DMS 273 treated with DMSO at 0.1 percent for 48 hours (cell line): ENCODE measurements around the gene INPP5B.
"Not testable (repeated sequence)": the region's sequence is repeated elsewhere in the genome, so short reads cannot be mapped to it uniquely, and the experiment has no call there.

ENCODE experiments used
- DNase-seq: peaks from one replicate; lab custom pipeline; 2025; lab: John Stamatoyannopoulos, UW

Gene INPP5B

DNA sequence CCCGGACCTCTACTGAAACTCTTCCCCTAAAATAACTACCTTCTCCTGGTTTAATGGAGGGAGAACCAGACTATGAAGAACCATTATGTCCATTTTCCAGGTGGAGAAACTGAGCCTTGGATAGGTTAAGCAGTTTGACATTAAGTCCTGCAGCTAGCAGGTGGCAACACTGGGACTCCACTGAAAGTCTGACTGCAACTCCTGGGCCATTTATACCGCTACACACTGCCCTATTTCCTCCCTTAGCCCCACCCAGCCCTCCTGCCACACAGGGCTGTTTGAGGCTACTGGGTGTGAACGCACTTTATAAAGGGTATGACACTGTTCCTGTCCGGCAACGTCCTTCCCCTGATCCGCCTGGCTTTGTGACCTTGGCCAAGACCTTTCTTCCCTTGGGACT, 511 bp upstream of the INPP5B start:
- no peak for DNase-seq

DNA sequence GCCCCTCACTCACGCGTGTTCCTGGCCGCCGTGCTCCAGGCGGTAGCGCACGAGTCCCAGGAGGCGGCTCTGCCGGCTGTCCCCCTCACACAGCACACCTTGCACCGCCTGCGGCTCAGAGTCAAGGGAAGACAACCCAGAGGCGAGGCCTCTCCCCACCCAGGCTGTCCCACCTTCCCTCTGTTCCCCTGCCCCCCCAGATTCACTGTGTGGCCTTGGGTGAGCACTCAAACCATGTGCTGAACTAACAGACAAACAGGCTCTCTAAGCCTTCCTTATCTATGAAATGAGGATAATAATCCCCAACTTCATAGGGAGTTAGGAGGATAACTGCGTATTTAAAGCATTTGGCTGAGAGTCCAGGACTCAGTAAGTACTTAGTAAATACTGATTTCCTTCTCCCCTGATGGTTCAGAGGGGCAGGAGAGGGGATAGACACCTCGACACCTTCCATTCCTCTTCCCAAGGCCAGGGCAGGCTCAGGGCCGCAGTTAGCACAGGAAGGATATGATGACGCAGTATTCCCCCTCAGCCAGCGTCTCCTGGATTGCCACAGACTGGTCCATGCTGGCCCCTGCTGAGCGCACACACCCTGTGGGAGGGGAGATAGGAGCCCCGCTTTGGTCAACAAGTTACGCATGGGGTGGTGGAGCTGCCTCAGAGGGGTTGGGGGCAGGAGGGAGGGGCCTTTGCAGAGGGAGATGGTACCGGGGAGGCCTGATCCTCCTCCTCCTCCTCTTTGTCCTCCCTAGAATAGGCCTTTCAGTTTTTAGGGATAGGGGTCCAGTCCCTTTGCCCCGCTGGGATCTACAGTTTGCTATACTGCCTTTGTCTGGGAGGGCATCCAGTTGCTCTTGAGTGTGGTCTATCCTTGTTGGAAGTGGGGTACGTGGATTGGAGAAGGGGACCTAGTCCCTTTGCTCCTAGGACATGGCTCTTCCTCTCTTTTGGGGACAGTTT, 830 bp downstream of the INPP5B start:
- DNase-seq = no peak

DNA sequence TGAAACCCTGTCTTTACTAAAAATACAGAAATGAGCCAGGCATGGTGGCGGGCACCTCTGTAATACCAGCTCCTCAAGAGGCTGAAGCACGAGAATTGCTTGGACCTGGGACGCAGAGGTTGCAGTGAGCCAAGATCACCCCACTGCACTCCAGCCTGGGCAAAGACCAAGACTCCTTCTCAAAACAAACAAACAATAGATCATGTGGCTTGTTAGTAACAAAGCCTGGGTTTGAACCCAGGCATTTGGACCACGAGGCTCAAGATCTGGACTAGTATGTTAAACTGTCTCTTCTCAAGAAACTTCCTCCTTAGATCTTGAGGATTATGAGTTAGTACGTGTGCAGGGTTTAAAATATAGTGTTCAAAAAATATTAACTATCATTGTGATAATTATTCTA, 1.6 kb downstream of the INPP5B start:
- no peak for DNase-seq

DNA sequence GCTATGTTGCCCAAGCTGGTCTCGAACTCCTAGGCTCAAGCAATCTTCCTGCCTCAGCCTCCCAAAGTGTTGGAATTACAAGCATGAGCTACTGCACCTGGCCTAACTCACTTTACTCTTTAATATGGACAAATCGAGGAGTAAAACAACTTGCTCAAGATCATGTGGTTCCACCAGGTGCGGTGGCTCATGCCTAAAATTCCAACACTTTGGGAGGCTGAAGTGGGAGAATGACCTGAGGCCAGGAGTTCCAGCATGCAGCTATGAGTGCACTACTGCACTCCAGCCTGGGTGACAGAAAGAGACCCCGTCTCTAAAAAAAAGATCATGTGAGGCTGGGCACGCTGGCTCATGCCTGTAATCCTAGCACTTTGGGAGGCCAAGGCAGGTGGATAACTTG, 2.0 kb downstream of the INPP5B start:
- DNase-seq = no peak

DNA sequence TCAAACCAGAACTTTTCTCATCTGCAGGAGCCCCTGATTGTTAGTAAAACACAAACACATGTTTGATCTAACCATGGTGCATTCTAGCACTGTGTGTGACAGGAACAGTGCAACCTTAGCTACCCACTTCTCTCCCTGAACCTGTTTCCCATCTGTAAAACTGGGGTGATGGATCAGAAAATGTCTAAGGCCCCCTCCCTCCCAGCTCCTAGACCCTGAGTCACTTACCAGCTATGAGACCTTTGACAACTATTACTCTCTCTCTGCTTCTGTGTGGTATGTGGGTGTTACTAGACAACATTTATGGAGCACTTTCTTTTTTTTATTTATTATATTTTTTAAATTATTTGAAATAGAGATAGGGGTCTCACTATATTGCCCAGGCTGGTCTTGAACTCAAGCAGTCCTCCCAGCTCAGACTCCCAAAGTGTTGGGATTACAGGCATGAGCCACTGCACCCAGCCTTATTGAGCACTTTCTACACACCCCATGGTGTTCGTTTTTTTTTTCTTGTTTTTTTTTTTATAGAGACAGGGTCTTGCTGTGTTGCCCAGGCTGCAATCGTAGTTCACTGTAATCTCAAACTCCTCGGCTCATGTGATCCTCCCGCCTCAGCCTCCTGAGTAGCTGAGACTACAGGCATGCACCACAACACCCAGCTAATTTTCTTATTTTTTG, 2.6 kb downstream of the INPP5B start:
- no peak for DNase-seq

DNA sequence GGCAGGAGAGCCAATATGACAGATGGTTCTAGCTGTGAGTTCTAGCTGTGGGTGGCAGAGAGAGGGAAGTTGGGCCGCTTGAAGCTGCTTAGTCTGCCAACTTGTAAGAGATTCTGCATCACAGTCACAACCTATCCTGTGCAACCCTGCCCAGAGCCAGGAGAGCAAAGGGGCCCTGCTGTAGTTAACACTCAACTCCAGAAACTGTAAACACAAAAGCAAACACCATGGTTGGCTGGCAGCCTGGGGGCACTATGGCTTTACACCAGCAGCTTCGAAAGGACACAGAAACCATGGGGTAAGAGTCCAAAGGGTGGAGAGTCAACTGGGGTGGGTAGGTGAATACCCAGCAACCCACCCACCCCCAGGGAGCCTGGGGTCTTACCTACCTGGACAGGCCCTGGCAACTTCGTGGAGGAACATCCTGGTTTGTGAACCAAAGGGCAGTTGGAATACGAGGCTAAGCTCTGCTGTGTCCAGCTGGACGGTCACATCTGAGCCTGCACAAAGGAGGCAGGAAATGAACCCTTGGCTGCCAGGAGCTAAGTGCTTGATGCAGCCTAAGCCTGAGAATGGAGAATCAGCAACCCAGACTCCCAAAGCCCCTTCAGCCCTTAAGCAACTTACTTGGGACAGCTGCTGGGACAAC, 6.4 kb downstream of the INPP5B start:
- DNase-seq = peak; percentile 74

DNA sequence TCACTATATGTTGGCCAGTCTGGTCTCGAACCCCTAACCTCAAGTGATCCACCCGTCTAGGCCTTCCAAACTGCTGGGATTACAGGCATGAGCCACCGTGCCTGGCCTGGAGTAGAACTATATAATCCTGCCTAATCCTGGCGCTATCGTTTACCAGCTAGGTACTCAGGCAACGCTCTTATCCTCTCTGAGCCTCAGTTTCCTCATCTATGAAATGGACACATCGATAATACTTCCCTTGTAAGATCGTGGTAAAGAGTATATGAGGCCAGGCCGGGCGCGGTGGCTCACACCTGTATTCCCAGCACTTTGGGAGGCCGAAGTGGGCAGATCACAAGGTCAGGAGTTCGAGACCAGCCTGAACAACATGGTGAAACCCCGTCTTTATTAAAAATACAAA, 10.1 kb downstream of the INPP5B start:
- not testable (repeated sequence) for DNase-seq

DNA sequence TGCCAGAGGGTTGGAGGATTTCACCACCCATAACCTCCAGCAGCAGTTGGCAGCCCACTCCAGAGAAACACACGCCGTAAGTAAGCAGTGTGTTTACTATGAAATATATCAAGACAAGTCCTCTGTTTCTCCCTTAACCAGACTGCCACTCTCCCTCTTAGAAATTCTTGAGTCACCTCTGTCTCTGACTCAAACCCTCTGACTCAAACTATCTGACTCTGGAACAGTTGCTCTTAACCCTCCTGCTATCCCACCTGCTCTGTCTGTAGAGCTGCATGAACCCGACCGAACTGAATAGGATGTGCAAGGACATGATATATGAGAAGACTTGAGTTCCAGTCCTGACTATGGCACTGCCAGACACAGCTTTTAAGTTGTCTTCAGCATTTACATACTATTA, 14.1 kb downstream of the INPP5B start:
- no peak for DNase-seq

DNA sequence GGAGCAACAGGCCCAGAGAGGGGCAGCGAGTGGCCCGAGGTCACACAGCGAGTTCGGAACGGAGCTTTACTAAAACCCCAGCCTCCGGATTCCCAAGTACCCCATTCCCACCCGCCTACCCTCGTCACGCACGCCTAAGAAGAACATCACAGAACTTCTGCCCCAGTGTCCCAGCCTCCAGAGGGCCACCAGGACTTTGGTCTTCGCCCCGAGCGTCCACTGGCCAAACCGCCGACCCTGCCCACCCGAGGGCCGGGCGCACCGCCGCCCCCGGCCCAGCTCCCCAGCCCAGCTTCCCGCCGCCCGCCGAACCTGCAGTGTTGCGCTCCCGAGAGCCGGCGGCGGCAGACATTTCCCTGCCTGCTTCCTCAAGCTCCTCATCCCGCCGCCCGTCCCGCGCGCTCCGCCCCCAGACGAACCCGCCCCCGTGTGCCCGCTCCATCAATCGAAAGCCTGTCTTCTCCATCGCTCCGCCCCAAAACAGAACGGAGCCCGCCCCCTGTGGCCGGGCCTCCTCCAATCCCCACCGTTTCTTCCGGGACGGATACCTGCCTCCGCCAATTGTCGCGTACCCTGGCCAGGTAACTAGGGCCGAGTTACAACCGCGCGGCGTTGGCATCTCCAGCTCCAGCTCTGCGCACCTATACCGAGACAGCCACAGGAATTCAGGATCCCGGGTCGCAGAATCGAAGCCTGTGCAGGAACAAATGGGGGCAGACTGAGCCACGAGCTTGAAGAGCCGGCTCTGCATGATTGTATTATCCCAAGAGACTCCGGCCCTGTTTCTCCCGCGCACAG, 15.3 kb downstream of the INPP5B start:
- peak; percentile 93 for DNase-seq

DNA sequence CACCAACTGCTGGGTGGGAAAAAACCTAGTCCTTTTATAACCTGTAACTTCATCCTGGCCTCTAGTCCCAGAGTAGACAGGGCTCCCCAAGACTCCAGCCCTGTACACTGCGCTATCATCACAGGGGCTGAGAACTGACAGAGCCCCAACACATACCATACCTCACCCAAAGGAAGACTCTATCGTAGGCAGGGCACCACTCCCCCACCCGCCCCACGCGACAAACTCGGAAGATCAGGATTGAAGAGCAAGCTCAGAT, 15.8 kb downstream of the INPP5B start:
- no peak for DNase-seq

DNA sequence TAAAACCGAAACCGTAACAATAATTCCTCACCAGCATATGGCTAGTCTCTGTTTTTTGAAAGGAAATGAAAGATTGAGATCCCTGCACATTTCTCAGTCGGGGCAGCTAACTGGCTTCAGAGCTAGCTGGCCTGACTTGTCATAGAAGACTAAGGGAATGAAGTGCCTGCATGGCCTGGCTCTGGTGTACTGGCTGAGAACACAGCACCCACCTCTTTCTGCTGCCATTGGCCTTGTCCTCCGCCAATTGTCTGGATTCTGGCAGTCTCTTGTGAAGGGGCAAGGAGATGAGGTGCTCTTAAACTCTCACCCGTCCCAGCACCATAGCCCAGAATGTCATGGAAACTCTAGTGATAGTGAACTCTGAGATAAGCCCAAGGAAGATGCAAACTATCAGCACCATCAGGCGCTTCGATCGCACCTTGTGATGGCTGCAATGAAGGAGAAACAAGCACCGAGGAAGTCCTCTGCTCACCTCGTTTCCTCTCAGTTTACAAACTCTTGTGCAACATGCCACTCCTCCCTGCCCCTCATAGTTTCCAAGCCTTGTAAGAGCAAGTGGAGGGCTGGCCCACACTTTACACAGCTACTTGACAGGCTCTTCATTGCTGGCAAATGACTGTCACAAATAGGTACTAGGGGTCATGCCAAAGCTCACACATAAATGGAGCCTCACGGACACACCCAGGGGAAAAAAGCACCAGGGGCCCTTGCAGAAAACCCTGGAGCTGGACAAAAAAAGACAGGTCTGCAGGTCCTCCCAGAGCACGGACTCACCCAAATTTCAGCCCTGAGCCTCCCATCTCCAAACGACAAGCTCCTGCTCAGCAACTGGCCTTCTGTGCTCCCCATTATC, 16.4 kb downstream of the INPP5B start:
- DNase-seq = no peak

DNA sequence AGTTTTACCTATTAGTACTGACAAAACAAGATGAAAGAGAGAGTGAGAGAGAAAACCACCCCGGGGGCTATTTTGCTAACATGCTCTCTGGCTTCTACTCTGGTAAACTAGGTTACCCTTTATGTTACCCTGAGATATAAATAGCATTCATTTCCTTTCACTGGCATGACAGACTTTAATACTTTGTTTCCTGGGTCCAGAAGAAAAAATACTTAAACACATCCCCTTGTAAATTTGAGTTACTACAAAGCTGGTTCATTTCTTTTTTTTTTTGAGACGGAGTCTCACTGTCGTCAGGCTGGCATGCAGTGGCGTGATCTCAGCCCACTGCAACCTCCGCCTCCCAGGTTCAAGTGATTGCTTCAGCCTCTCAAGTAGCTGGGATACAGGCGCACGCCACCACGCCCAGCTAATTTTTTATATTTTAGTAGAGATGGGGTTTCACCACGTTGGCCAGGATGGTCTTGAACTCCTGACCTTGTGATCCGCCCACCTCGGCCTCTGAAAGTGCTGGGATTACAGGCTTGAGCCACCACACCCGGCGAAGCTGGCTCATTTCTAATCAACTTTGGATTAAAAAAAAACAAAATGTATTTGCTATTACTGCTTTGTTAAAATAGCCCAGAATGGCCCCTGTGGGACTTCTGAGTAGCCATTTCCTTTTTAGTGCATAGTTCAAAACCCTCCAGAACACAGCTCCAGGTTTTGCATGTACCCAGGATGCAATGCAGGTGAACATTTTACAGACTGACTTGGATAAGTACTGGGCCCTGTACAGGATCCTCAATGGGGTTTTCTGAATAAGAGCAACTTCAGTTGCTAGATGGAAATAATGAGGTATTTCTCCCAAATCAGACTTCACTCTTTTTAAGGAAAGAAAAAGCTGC, 20.6 kb downstream of the INPP5B start:
- DNase-seq = no peak

DNA sequence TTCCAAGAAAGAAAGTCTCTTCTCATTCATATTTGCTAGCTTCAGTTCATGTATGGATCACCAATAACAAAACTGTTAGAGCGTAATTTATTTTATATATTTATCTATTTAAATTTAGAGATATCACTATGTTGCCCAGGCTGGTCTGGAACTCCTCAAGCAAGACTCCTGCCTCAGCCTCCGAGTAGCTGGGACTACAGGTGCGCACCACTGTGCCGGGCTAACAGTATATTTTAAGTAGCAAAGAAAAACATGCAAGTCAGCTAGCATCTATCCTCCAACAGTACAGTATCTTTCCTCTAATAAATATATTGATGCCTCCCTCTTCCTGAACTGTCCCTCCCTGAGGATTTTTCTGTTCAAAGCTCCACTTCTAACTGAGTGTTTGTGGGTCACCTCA, 21.5 kb downstream of the INPP5B start:
- no peak for DNase-seq

DNA sequence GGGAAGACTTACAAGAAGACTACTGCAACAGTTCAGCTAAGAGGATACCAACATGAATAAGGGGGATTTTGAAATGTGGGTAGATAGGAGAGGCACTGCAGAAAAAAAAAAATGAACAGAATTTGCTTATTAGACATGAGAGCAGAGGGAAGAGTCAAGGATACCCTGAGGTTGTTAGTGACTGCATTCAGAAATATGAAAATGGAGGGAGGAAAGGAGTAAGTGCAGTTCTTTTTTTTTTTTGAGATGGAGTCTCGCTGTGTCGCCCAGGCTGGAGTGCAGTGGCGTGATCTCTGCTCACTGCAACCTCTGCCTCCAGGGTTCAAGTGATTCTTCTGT, 23.3 kb downstream of the INPP5B start:
- no peak for DNase-seq

DNA sequence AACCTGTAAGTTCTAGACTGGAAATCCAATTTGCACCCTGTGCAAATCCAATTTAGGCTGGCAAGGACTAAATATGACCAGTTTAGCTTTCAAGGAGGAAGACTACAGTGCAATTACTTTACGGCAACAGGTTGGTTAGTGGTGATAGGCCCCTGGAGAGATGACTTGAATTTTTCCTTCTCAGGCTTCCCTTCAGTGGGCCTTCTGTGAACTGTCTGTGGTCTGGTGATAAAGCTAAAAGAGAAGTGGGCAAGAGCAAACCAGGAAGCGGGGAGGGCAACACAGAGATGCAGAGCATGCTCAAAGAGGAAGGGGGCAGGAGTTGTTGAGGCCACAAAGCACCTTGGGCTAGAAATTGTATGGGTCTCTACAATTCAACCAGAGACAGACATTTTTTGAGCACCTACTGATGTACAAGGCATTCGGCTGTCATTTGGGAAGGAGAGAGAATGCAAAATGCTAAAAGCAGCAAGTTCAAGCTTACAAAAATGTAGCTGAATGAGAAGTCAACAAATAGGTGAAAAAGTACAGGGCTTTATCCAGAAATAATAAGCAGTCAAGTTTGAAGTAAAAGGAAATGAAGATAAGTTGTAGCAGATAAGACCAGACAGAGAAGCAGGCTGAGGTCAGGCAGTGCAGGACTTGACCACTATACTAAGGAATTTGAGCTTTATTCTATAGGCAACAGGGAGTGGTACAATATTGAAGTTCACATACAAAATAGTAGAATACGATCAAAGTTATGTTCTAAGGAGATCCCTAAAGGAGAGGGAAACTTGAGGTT, 23.9 kb downstream of the INPP5B start:
- no peak for DNase-seq

DNA sequence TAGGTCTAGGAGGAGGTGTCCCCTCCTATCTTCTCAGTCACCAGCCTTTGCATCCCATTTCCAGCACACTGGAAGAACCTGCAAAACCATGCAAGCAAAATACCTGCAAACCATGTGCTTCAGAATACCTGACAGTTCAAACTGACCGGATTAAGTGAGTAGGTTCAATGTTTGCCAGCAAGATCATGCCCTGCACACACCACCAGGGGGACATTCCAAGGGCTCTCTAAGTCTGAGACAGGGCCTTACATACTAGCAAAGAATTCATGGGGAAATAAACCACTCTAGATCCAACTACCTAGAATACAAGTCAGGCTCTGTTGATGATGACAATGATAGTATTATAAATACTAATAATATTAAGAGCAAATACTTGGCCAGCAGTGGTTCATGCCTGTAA, 27.6 kb downstream of the INPP5B start:
- no peak for DNase-seq

DNA sequence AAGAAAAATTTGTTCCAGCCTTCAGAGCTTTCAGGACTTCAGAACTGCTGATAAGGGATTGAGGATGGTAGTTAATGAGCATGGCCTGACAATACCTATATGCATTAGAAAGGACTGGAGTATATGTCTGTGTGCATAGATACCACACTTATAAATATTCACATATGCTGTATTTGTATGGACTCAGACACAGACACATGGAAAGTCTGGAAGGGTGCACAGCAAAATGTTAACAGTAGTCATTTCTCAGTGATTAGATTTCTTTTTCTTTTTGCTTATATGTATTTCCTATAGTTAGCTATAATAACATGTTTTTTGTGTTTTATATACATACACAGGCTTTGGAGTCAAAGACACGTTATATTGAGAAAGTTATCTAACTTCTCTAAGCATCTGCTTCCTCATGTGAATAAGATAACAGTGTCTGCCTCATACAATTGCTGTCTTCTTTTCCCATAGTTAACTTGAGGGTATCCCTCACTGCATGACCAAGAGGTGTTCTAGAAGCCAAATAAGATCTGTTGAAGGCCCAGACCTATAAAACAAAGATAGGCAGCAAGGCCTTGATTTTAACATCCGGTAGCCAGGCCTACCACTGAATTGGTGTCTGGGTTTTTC, 31.3 kb downstream of the INPP5B start:
- DNase-seq = no peak

DNA sequence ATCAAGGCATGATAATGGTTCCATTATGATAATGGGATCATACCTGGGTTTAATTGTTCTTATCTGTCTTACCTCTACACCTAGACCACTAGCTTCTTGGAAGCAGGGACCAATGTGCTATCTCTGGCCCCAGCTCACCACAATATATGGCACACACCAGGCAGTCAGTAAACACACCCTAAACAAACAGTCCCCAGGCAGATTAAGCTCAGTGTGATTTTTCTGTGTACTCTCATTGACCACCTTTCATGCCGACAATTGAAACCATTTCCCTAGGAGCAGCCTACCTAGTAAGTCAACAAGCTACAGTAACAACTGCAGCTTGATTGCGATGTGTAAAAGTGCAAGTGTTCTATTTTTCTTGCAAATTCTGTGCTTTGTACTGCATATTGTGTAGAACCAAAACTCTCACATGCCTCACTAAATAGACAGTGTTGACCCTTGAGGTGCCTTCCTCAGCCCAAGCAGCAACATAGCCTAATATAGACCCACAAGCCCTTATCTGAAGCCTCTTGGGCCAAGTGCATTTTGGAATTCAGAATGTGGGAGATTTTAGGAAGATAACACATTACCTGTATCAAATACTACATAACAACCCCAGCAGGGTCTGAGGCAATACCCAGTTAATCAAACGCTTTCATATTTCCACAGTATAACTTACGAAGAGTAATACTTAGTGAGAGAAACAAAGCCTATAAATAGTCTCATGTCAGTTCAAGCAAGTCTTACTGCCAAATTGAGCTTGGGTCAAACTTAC, 32.0 kb downstream of the INPP5B start:
- no peak for DNase-seq

DNA sequence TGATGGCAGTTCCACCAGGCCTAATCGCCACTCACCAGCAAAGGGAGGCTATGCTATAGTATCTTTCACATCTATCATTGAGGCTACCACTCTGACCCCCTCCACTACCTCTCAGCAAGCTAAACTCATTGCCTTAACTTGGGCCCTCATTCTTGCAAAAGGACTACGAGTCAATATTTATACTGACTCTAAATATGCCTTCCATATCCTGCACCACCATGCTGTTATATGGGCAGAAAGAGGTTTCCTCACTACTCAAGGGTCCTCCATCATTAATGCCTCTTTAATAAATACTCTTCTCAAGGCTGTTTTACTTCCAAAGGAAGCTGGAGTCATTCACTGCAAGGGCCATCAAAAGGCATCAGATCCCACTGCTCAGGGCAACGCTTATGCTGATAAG, 35.4 kb downstream of the INPP5B start:
- DNase-seq = not testable (repeated sequence)
